H1 (cell line): ENCODE measurements around the gene FRY. TPM values are rescaled to one million over a fixed set of nuclear protein-coding genes. Genes with fewer than 3 reads are reported as not detected.

ENCODE experiments used
- CTCF ChIA-PET: fragments of 300-600 bp; sonication (Branson Sonifier 250); formaldehyde crosslinking; loops from one replicate; lab custom pipeline; 2021; ENCODE audit not compliant: partially characterized antibody; lab: Charles Lee
- POLR2A ChIA-PET: fragments of 300-600 bp; sonication (Branson Sonifier 250); formaldehyde crosslinking; loops from one replicate; lab custom pipeline; 2021; ENCODE audit warnings: inconsistent platforms; ENCODE audit not compliant: partially characterized antibody; lab: Charles Lee
- DNase-seq, 2 experiments: peaks; one replicate each; pipeline versions ENCODE4 v3.0.0 to v3.0.0-alpha.2; 2010 to 2022; ENCODE audit warnings: low spot score in 2 of 2, low read depth in 1 of 2, mixed read lengths in 1 of 2
- FAIRE-seq: peaks from 2 replicates; lab custom pipeline; 2011; peaks lifted over from hg19 to GRCh38; lab: Jason Lieb, UNC
- H2AFZ ChIP-seq: 2 replicates; pipeline ENCODE4 v1.8.1; 2012; ENCODE audit warnings: low read length, inconsistent platforms
- H2AK5ac ChIP-seq: 2 replicates; pipeline ENCODE4 v1.6.1; 2013; ENCODE audit warnings: low read depth, low read length
- H2BK120ac ChIP-seq: replicated peaks from 2 replicates; pipeline ENCODE3; 2013; ENCODE audit warnings: low read depth, low read length, inconsistent platforms
- H2BK12ac ChIP-seq: 2 replicates; pipeline ENCODE4 v1.6.1; 2013; ENCODE audit warnings: low read depth, low read length
- H2BK15ac ChIP-seq: 2 replicates; pipeline ENCODE4 v1.6.1; 2013; ENCODE audit warnings: low read length
- H2BK20ac ChIP-seq: 2 replicates; pipeline ENCODE4 v1.6.1; 2013; ENCODE audit warnings: low read length
- H2BK5ac ChIP-seq: 2 replicates; pipeline ENCODE4 v1.6.1; 2013; ENCODE audit warnings: low read depth, low read length
- H3K14ac ChIP-seq: 2 replicates; pipeline ENCODE4 v1.6.1; 2013; ENCODE audit warnings: inconsistent platforms; ENCODE audit not compliant: insufficient read length
- H3K18ac ChIP-seq: 2 replicates; pipeline ENCODE4 v1.6.1; 2013; ENCODE audit warnings: low read length; ENCODE audit errors: extremely low read depth
- H3K23ac ChIP-seq: 2 replicates; pipeline ENCODE4 v1.6.1; 2013; ENCODE audit warnings: inconsistent platforms; ENCODE audit not compliant: insufficient read length
- H3K23me2 ChIP-seq: 2 replicates; pipeline ENCODE4 v1.6.1; 2013; ENCODE audit warnings: low read depth, low read length
- H3K27ac ChIP-seq: 2 replicates; pipeline ENCODE4 v1.6.1; 2011; ENCODE audit warnings: low read depth, low read length, inconsistent platforms
- H3K27me3 ChIP-seq, 4 experiments: replicated peaks in 1 of 4; 1 replicate in 1 of 4; 2 replicates in 3 of 4; pipeline versions ENCODE4 v1.6.1 to v1.8.1; 2011 to 2013; ENCODE audit warnings: low read length in 3 of 4, mild to moderate bottlenecking in 3 of 4, inconsistent platforms in 2 of 4, mixed read lengths in 2 of 4, moderate library complexity in 1 of 4; ENCODE audit not compliant: control insufficient read depth in 3 of 4, insufficient read depth in 3 of 4; ENCODE audit errors: extremely low read depth in 1 of 4
- H3K36me3 ChIP-seq, 4 experiments: 2 replicates each; pipeline versions ENCODE4 v1.6.1 to v1.8.1; 2011 to 2013; ENCODE audit warnings: mild to moderate bottlenecking in 4 of 4, low read length in 3 of 4, moderate library complexity in 2 of 4, control low read depth in 1 of 4, inconsistent platforms in 1 of 4; ENCODE audit not compliant: insufficient read depth in 4 of 4, control insufficient read depth in 2 of 4
- H3K4ac ChIP-seq: replicated peaks from 2 replicates; pipeline ENCODE3; 2013; ENCODE audit warnings: low read length, low read depth, mixed read lengths, inconsistent platforms; ENCODE audit not compliant: insufficient read length
- H3K4me1 ChIP-seq, 4 experiments: replicated peaks in 1 of 4; 1 replicate in 1 of 4; 2 replicates in 3 of 4; pipeline versions ENCODE4 v1.6.1 to v1.8.1; 2011 to 2013; ENCODE audit warnings: low read length in 3 of 4, inconsistent platforms in 2 of 4, mixed read lengths in 1 of 4; ENCODE audit not compliant: insufficient read depth in 4 of 4, control insufficient read depth in 3 of 4
- H3K4me2 ChIP-seq, 2 experiments: 2 replicates each; pipeline versions ENCODE4 v1.6.1 to v1.8.1; 2011 to 2013; ENCODE audit warnings: low read depth in 2 of 2, low read length in 2 of 2, control low read depth in 1 of 2, inconsistent platforms in 1 of 2, mild to moderate bottlenecking in 1 of 2; ENCODE audit not compliant: insufficient read depth in 1 of 2
- H3K4me3 ChIP-seq, 4 experiments: fragments of 200-600, 300-600 bp in 1 of 4; sonication (generic), shearing (Covaris generic), sonication (Bioruptor Twin) in 1 of 4; 2 replicates each; pipeline versions ENCODE4 v1.5.1 to v1.8.1; 2011 to 2016; ENCODE audit warnings: low read length in 4 of 4, low read depth in 3 of 4, control low read depth in 2 of 4, inconsistent platforms in 2 of 4, mild to moderate bottlenecking in 2 of 4, mixed read lengths in 1 of 4, moderate library complexity in 1 of 4; ENCODE audit not compliant: insufficient read depth in 2 of 4; ENCODE audit errors: extremely low read depth in 1 of 4
- H3K56ac ChIP-seq: replicated peaks from 2 replicates; pipeline ENCODE3; 2013; ENCODE audit warnings: low read depth, mild to moderate bottlenecking, mixed read lengths, low read length, inconsistent platforms; ENCODE audit not compliant: insufficient read length
- H3K79me1 ChIP-seq: 2 replicates; pipeline ENCODE4 v1.6.1; 2013; ENCODE audit warnings: low read depth, low read length, control low read depth
- H3K79me2 ChIP-seq, 2 experiments: 2 replicates each; pipeline versions ENCODE4 v1.6.1 to v1.8.1; 2012 to 2013; ENCODE audit warnings: low read length in 2 of 2, mild to moderate bottlenecking in 2 of 2, inconsistent platforms in 1 of 2; ENCODE audit not compliant: insufficient read depth in 2 of 2, control insufficient read depth in 1 of 2
- H3K9ac ChIP-seq, 4 experiments: replicated peaks in 1 of 4; 1 replicate in 1 of 4; 2 replicates in 3 of 4; pipeline versions ENCODE4 v1.6.1 to v1.8.1; 2011 to 2013; ENCODE audit warnings: low read depth in 3 of 4, low read length in 3 of 4, control low read depth in 2 of 4, mild to moderate bottlenecking in 2 of 4, moderate library complexity in 2 of 4, inconsistent platforms in 1 of 4; ENCODE audit errors: extremely low read depth in 1 of 4
- H3K9me3 ChIP-seq, 2 experiments: 2 replicates each; pipeline versions ENCODE4 v1.6.1 to v1.8.1; 2012 to 2013; ENCODE audit warnings: mild to moderate bottlenecking in 2 of 2, moderate library complexity in 2 of 2, control low read depth in 1 of 2, inconsistent platforms in 1 of 2, low read depth in 1 of 2, low read length in 1 of 2, mixed read lengths in 1 of 2; ENCODE audit not compliant: insufficient read depth in 2 of 2
- H4K20me1 ChIP-seq, 2 experiments: replicated peaks in 1 of 2; 2 replicates each; pipeline versions ENCODE3 to v1.8.1; 2011 to 2013; ENCODE audit warnings: inconsistent platforms in 2 of 2, low read length in 2 of 2, mild to moderate bottlenecking in 1 of 2; ENCODE audit not compliant: insufficient read depth in 2 of 2, control insufficient read depth in 1 of 2
- H4K5ac ChIP-seq: 2 replicates; pipeline ENCODE4 v1.6.1; 2013; ENCODE audit warnings: low read length, low read depth, mixed read lengths, inconsistent platforms; ENCODE audit not compliant: insufficient read length
- H4K8ac ChIP-seq: 2 replicates; pipeline ENCODE4 v1.8.0; 2013; ENCODE audit warnings: mild to moderate bottlenecking, moderate library complexity, low read length, inconsistent platforms; ENCODE audit not compliant: insufficient read depth; ENCODE audit errors: extremely low read depth
- H4K91ac ChIP-seq: replicated peaks from 2 replicates; pipeline ENCODE3; 2013; ENCODE audit warnings: low read length, mixed read lengths, inconsistent platforms; ENCODE audit not compliant: insufficient read length
- KDM4A ChIP-seq: IDR thresholded peaks from one replicate; pipeline ENCODE4 v1.7.1; 2012; ENCODE audit warnings: low read depth, mild to moderate bottlenecking, moderate library complexity, low read length, inconsistent platforms; ENCODE audit not compliant: severe bottlenecking
- TEAD4 ChIP-seq: IDR thresholded peaks from 2 replicates; pipeline ENCODE4 v1.6.1; 2012; ENCODE audit warnings: low read depth, low read length, inconsistent platforms, mixed read lengths
- WGBS, 2 experiments: shearing (Covaris generic) in 1 of 2; methylation state at CpG; one replicate each; pipeline versions ENCODE4 v1.1.6 to v1.1.7; 2013 to 2015; ENCODE audit warnings: low lambda C conversion rate in 2 of 2, mixed read lengths in 2 of 2, inconsistent platforms in 1 of 2, low coverage in 1 of 2, missing lambda C conversion rate in 1 of 2; ENCODE audit not compliant: insufficient replicate concordance in 2 of 2, insufficient coverage in 1 of 2, insufficient read length in 1 of 2; ENCODE audit errors: extremely low coverage in 1 of 2, missing lambda C conversion rate in 1 of 2; 5-methylcytosine and 5-hydroxymethylcytosine counted together
- polyA plus RNA-seq, 7 experiments: library from polyadenylated mRNA; depleted of rRNA in 3 of 7; stranded (reverse) in 5 of 7; unstranded in 2 of 7; fragments of >200 nt in 5 of 7; fragments of 200-250 nt in 2 of 7; gene quantifications; 1 replicate in 5 of 7; 2 replicates in 1 of 7; 4 replicates in 1 of 7; pipeline versions ENCODE4 v1.2.1 to v1.2.3, GENCODE V29; 2011 to 2013; ENCODE audit warnings: missing spikeins in 2 of 7, mixed read lengths in 2 of 7
- total RNA-seq: library from RNA; stranded (reverse); fragmentation: NEBNext Ultra II Directional; extraction: Animal tissue kit (Norgen Biotek cat#: 25700); gene quantifications from 2 replicates; pipeline ENCODE4 v1.2.1, GENCODE V29; 2021

FRY gene
- total and polyA plus RNA-seq, 2 of the 8 experiments (the other 6 are each of a cell fraction or from before 2014, with no cell fraction given), result 4.3 to 9.2 TPM

- Histone ChIP-seq H3K23me2 (no peaks in the 10 kb centered on the region), H3K4me2 (no peak overlapping the region), H2BK12ac (no peak overlapping the region), H4K91ac (no peak overlapping the region), H4K20me1 (no peaks in the 10 kb centered on the region), H3K79me1 (no peaks in the 10 kb centered on the region), H3K14ac (no peak overlapping the region), H2BK15ac (no peak overlapping the region), H3K79me2 (no peaks in the 10 kb centered on the region), H3K4me3 (no peak overlapping the region), H3K23ac (no peak overlapping the region), H4K5ac (no peak overlapping the region), H3K9me3 (no peaks in the 10 kb centered on the region), H2AFZ (no peak overlapping the region), H3K56ac (no peak overlapping the region), H3K4ac (no peak overlapping the region), H3K27ac (no peak overlapping the region), H3K4me1 (no peaks in the 10 kb centered on the region), H2BK120ac (no peak overlapping the region), H3K27me3 (no peaks in the 10 kb centered on the region), H2BK20ac (no peak overlapping the region), H2BK5ac (no peak overlapping the region), H4K8ac (no peak overlapping the region), H3K9ac (no peak overlapping the region), H3K18ac (no peak overlapping the region), H3K36me3 (no peaks in the 10 kb centered on the region), H2AK5ac (no peak overlapping the region)
- ChIA-PET POLR2A (no interaction called here), CTCF (interaction anchor here (1.2 to 4.1 kb wide), 2 partner anchors 13 to 117 kb away, joined by 3 to 20 read pairs; no protein-coding TSS in a partner anchor)
- DNase-seq (no peak), FAIRE-seq (no peak)
- 86% methylated on average over 1 of the region's 1 CpG; no CpG with 5 or more reads in 1 of the 2 experiments for WGBS, 2 experiments
- no peak for TF ChIP-seq KDM4A
- TF ChIP-seq TEAD4, result no peak
Observed at GRCh38 chr13:32281096-32281495, 249.5 kb downstream of the FRY start.
